Measurements from ENCODE around the gene FGF8.
A peak's percentile ranks its signal among the peaks of the same experiment; 100 is the strongest.

FGF8 gene

DNA sequence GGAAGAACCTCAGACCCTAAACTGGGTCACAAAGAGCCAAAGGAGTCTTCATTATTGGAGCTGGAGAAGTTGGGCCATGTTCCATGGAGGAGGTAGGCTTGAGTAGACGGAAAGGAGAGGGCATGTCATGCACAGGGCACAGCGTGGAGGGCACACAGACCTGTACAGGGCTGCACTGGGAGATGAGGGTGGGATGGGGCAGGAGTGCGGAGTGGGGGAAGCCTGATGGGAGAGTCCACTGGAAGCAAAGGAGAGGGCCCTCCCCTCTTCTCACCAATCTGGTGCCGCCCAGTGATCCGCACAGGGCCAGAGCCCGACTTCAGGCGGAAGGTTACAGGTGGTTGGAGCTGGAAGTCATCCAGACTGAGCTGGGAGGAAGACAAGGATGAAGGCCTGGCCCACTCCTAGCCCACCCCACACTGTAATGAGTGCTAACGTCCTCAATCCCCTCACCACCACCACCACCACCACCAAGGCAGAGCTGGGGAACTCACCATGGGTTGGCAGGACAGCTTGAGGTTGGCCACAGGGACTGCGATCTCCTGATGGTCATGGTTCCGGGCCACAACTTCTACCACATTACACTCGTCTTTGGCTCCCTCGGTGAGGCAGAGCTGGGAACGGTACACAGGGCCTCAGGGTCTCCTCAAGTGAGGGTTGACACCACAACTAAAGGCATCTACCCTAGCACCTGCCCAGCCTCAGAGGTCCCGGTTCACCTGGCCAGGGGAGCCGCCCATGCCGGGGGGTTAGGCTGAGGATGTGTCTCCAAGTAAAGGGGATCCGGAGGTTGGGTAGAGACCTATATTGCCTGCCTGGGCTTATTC lies 6.3 kb upstream of the FGF8 start:
- DNase-seq: no peak

DNA sequence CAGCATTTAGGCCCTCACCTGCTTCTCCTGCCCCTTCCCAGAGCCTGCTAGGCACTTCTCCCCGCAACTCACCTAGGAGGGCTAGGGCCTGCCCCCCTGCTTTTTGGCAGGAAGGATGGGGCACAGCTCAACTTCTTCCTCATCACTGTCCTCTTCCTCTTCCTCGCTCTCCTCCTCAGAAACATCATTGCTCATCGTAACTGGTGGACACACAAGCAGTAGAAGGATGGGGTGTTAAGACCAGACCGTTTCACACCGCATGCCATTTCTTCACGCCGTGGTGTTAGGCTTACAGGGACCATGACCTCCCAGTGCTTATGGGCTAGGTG lies 5.7 kb upstream of the FGF8 start:
- no peak for DNase-seq

DNA sequence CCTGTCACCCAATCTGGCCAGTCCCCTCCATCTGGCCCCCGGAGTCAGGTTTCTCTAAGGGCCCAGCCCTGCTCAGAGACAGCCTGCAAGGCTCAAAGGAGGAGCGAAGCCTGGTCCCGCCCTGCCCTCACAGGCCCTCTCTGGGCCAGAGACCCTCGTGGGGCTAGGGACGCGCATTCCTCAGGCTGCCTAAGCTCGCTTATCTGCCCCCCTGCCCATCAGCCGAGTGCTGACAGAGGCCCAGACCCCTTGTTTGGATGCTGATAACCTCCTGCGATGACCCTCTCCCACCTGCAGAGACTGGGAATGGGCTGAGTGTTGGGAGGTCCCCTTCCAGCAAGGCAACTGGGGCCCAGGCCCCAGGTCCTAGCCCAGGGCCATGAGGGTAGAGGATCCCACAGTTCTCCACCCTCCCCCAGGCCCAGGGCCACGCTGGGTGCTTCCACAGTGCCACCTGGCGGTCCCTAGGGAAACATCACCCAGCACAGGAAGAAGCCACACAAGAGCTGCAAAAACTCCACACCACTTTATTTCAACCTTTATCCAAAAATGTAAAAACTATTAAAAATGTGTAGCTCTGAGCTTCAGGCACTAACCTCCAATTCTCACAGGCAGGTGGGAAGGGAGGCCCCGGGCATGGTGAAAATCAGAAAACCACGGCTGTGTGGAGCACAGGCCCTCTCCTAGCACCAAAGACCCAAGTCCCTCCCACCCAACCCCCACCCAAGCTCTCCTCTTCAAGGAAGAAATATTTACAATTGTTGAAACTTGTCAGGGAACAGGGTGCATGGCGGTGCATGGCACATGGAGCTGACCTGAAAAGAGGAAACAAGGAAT lies 5.1 kb upstream of the FGF8 start:
- DNase-seq: peak; percentile 19

DNA sequence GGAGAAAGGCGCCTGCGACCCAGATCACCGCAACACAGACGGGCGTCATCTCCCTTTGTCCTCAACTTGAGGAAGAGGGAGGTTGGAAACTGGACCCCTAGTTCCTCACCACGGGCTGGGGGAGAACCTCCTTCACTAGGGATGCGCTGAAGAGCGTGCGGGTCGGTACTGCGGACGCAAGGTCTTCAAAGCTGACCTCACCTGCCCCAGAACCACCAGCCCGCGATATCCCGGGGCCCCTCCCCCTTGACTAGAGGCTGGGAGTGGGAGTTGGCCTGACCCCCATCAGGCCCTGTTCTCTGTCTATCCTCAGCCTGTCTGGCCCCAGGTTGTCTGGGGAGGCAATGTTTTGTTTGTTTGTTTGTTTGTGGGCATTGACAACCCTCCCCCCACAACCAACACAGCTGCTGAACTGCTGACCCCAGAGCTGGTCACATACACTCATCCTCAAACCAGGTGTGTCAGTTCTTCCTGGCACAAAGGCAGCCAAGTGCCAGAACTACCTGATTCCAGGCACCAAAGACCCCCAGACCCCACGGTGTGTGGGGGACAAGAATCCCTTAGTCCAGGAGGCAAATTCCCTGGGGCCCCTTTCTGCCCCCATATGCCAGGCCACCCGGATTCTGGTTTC lies 4.4 kb upstream of the FGF8 start:
- no peak for DNase-seq

DNA sequence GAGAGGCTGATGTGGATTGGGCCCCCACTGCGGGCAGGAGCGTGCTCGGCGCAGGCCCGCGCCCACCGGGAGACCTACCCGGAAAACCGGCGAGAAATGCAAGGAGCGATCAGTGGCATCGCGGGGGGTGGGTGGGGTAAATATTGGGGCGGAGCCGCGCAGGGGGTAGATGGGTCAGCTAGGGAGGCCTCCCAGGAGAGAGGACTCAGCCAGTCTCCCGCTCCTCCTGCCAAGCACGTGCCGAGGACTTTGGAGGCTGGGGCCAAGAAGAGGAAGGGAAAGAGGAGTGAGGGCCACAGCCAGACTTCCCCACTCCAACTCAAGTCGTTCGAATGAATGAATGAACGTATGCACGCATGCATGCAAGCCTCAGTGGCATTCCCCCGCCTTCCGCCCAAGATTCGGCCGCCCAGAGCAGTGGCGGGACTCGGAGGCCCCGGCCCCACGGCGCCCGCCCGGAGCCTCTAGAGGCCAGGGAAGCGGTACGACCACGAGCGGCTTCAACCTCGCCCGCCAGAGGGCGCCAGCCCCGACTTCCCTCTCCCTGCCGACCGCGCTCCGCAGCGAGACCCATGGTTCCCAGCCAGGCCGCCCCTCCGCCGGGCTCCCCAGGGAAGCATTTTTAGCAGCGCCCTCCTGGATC lies 3.8 kb upstream of the FGF8 start:
- peak; percentile 40 for DNase-seq

DNA sequence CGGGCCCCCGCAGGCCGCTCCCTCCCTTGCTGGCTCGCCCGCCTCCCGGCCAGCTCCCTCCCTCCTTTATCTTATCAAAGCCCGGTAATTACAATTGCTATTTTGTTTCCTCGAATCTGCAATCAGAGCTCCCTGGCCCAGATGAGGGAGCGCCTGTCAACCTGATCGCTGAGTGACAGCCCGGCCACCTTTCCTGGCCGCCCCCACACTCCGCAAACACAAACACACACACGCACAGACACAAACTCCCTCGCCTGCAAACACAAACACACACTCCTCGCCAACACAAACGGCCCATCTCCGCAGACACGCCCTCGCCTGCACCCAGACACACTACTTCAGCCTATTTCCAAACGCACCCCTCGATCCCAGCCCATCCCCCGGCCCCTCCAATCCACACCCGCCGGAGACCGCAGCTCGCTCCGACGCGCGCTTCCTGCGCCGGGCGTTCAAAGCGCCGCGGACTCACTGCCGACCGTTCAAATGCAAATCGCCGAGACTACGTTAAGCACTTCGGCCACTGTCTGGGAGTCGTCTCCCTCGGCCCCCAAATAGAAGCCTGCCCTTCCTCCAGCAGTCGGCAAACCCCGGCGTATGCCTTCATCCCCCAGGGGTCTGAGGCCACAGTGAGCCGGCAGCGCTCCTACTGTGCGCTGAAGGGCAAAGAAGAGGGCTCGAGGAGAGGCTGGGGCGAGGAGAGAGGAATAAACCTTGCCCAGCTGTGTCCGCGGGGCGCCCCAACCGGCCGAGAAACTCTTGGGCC lies 3.0 kb upstream of the FGF8 start:
- no peak for DNase-seq

DNA sequence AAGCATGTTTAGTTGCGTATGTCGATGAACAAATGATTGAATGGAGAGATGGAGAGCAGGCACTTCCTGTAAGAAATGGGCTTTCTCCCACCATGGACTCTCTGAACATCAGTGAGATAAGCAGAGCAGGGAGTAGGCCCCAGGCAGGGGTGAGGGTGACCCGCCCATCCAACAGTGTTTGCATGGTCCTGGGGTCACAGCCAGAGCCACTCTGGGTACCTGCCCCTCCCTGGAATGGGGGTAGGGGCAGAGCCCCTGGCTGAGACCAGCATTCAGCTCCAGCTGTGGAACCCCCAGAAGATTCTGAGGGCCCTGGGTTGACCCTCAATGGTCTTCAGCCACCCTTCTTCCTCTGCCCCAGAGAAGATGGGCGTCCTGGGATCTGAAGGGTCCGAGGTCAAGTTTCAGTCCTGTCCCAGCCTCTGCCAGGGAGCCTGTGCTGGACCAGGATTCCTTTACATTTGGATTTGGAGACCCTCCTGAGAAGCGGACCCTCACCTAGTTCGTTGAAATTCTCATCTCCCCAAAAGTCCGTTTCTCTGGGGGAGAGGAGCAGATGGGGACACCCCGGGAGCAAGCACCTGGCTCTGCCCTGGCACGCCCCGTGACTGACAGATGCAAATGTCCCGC lies 2.4 kb upstream of the FGF8 start:
- no peak for DNase-seq

DNA sequence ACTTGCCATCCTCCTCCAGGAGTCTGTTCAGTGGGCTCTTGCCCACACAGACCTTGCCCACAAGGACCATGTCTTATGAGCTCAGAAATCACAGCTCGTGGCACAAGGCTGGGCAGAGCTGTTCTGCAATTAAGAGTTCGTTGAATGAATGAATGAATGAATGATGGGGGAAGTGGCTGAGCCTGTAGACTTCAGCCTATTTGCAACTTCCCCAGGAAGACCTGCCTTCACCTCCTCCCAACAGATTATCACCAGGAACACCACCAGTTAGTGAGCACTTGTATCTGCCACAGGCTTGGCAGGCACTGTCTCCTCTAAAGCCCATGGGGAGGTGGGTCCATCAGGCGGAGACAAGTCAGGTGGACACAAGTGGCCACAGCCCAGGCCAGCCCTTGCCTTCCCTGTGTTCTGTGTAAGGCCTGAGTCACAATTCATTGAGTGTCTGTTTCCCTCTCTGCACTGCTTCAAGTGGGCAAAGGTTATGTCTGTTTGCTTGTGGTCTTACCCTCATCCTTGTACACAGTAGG lies 1.8 kb upstream of the FGF8 start:
- no peak for DNase-seq

DNA sequence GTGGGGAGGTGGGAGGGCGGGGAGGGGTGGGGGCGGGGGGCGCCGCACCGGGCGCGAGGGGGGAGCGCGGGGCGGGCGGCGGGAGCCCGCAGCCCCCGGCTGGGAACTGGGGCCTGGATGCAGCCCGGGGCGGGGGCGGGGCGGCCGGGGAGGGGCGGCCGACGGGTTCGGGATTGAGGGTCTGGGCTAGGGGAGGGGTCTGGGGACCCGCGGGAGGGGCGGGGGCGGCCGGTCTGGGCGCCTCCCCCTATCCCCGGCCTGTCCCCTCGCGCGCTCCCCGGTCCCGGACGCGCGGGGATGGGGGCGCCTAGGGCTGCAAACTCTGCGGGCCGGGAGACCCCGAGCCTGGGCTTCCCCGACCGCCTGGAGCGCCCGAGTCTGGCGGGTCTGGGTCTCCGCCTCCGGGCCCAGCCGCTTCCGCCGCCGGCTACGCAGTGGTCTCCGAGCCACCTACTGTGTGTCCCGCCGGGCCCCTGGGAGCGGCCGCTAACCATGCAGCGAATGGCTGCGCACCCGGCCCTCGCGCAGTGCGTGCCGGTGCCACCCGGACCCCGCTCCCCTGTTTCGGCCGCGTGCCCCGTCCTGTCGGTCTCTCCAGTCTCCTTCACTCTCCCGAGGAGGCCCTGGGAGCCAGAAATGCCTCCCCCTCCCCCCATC lies 375 bp upstream of the FGF8 start:
- DNase-seq: no peak

DNA sequence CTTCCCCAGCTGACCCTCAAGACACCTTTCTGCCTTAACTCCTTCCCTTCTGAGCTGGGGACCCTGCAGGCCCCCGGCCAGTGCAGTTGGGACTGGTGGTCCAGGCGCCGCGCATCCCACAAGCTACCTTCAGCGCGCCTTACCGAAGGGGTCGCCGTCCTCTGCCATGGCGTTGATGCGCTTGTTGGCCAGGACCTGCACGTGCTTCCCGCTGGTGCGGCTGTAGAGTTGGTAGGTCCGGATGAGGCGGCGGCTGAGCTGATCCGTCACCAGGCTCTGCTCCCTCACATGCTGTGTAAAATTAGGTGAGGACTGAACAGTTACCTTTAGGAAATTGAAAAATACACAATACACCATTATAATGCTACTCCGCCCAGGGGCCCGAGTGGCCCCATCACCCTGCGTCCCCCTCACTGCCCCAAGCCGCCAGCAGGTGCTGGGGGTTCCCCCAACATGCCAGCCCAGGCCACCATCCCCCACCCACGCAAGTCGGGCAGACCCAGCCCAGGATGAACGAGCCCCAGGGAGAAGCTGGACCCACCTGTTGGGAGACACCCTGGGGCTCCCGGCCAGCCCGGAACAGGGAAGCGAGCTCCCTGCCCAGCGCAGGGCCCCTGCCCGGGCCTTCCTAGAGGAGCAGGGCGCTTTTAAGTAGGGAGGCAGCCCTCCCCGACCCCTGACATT lies 1.2 kb downstream of the FGF8 start:
- DNase-seq: no peak

DNA sequence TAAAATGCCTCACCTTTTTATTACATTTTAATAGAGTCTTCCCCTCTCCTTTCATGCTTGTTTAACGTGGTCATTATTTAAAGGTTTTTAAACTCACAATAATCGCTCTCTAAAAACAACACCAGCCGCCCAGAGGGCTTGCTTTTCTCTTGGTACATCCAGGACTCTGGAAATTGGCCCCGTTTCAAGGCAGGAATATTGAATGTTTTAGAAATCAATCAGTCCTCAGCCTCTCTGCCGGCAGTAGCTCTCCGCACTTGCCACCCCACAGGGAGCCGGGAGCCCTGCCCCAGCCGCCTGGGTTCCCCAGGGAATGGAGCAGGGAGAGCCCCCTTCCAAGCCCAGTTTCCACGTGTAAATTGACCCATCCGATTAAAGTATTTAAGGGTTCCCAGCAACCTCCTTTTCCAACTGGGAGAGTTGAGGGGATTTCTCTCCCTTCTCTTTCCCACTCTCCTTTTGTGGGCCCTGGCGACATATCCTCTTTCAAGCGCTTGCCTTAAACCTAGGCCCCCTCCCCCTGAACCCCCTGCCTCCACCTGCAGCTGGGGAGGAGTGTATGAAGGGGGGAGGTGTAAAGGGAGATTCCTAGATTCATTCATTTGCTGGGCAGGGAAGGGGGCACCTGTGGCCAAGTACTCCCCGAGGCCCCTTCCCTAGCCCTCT lies 1.9 kb downstream of the FGF8 start:
- DNase-seq: no peak

DNA sequence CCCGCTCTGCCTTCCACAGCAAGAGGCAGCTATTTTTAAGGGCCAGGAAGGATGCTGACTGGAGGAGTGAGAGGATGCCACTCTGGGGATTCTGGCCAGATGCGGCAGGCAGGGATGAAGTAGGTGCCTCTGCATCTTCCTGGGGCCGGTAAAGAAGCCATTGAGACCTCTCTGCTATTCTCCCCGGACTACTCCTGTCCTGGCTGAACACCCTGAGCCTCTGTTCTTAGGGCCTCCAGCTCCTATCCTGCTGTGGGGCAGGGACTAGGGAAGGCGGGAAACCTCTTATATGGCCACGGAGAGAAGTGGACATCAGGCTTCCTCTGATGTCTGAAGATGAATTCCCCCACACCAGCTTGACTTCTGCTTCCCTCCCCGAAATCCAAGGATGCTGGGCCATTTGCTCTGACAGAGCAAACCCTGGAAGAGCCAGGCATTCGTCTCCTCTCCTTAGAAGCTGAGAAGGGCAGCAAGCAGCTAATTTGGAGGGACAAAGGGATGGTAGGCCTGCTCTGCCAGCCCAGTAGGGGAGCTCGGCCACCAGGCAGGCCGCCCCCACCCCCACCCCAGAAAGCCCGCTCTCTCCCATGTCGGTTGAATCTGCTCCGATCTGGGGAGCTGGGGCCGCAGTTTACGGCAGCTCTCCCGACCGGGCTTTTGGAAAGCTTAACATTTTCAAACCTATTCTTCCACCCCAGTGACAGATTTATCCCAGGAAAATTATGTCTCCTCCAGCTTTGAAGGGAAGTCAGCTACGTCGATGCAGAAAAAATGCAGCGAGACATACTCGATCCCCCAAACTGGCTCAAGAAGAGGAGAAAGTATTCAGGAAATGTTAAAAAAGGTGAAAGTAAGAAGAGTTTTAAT lies 2.8 kb downstream of the FGF8 start:
- DNase-seq: no peak

DNA sequence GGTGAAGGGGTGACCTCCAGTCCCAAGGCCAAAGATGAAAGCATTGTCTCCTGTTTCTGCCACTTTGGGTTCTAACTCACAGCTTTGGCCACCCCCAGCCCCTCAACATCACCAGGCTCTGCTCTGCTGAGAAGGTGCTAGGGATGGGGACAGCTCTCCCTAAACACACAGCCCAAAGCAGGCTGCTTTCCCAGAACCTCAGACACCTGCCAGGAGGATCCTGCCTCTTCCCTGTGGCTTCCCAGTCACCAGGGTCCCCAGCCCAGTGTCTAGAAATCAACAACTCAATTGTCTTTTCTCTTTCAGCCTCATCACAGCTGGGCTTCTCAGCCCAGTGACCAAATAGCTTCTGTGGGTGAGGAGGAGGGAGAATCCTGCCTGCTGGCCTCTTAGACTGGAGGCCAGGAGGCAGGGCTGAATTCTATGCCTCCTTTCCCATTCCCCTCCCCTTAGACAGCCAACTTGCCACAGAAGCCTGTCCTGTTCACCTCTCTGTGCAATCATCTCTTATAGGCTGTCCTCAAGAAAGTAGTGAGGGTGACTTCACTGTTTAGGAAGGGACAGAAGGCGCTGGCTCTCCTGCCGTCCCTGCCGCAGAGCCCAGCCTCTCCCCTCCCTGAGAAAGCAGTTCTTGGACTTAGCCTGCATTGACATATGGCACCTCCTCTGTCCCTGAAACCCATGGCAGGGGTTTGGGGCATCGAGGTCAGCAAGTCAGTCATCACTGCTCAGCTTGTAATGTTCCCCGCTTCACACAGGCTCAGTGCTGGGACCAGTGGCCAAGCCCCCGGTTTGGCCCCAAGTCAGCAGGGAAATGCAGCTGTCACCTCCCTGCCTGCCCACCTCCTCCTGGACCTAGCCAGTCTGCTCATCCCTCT lies 3.7 kb downstream of the FGF8 start:
- DNase-seq: no peak

DNA sequence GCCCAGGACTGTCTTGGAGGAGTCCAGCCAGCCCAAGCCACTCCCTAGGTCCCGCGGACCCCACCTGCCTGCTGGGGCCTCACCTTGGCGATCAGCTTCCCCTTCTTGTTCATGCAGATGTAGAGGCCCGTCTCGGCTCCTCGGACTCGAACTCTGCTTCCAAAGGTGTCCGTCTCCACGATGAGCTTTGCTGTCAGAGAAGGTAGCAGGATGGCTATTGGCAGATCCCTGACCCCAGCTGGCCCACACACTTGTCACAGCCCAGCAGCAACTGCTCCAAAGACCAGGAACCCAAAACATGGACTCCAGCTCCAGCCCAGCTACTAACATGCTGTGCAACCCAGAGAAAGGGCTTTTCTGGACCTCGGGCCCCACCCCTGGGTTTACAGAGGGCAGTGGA lies 4.5 kb downstream of the FGF8 start:
- no peak for DNase-seq

DNA sequence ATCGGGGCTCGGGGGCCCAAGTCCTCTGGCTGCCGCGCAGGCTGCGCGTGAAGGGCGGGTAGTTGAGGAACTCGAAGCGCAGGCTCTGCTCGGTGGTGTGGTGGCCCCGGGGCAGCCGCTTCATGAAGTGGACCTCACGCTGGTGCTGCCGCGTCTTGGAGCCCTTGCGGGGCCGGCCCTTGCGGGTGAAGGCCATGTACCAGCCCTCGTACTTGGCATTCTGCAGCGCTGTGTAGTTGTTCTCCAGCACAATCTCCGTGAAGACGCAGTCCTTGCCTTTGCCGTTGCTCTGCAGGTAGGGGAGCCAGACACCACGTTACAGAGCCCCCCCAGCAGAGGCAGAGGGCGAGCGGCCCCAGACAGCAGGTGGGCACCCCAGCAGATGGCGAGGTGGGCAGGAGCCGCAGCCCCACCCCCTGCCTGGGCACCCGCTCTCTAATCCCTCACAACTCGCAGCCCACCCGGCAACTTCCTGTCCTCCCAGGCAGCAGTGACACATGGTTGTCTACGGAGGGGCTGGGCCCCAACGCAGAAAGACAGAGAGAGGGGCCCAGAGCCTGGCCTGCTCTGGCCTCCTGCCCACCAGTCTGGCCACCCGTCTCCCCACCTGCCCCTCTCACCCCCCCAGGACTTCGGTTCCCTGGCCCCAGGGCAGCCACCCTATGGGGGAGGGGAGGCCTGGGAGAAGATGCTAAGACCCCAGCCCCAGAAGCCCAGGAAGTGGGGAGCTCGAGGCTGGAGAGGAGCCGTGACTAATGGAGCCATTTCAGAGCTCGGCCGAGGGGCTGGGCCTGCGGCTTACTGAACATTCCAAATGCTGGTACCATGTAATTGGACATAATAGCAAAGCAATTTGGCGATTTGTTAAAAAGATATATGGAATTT lies 5.3 kb downstream of the FGF8 start:
- DNase-seq: no peak

DNA sequence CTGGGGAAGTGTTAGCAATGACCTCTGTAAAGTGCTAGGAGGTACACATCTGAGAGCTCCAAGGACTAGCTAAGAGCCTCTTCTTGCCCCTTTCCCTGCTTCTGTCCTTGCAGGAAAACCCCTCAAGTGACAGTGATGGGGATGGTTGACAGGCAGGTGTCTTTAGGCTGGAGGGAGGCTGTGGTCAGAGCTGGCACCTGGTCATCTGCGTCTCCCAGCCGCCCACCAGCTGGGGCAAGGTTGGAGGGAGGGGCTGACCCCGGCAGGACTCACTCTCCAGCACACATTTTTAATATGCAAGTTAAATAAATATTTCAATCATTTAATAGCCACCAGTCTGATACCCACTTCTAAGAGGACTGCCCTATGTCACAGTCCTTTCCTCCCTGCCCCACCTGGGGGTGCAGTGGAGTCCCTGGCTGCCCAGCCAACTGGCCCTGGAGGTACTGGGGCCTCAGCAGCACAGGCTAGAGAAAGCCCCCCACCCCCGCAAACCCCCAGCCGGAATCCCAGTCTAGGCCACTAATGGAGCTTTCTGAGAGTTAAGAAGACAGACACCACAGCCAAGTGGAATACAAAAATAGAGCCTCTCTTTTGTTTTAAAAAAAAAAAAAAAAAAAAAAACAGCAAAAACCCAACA lies 6.3 kb downstream of the FGF8 start:
- DNase-seq: no peak

DNA sequence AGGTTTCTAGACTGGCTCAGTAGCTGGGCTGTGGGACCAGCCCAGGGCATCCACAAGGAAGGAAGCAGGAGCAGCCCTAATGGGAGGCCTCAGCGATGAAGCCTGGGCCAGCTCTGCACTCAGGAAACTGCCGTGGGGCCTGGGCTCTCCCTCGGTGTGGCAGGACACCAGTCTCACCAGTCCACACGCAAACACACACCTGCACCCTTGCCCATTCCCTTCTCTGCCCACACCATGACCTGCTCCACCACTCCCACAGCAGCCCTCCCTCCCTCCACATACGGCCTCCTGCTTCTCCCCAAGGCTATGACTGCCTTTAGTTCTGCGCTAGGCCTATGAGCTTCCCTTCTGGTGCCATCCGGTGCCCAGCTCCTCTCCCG lies 7.1 kb downstream of the FGF8 start:
- DNase-seq: no peak
